GM12873 (cell line): ENCODE measurements around the gene EPGN.

Experiments used
- TF ChIP-seq, protein P1 (sequence below): IDR thresholded peaks from 2 replicates; pipeline ENCODE4 v1.5.1; 2012; ENCODE audit warnings: low read depth, mild to moderate bottlenecking, moderate library complexity, low read length, control low read depth; ENCODE audit not compliant: insufficient read depth; ENCODE audit errors: missing control alignments

Gene EPGN

DNA sequence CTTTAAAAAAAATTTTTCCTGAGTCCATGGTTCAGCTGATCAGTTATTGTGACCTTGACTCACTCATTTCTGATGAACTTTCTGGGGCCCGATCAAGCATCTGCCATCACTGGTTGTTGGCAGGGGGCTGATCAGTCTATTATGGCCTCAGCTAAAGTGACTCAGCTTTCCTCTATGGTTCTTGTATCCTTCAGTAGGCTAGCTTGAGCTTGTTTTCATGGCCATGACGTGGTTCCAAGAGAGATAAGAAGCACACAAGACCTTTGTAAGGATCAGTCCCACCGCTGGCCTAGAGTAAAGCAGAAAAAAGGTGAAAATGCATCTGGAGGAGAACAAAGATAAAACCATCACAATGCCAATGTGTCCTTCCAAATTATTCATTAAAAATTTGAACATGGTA lies 29.8 kb upstream of the EPGN start:
- TF ChIP-seq, protein P1, sequence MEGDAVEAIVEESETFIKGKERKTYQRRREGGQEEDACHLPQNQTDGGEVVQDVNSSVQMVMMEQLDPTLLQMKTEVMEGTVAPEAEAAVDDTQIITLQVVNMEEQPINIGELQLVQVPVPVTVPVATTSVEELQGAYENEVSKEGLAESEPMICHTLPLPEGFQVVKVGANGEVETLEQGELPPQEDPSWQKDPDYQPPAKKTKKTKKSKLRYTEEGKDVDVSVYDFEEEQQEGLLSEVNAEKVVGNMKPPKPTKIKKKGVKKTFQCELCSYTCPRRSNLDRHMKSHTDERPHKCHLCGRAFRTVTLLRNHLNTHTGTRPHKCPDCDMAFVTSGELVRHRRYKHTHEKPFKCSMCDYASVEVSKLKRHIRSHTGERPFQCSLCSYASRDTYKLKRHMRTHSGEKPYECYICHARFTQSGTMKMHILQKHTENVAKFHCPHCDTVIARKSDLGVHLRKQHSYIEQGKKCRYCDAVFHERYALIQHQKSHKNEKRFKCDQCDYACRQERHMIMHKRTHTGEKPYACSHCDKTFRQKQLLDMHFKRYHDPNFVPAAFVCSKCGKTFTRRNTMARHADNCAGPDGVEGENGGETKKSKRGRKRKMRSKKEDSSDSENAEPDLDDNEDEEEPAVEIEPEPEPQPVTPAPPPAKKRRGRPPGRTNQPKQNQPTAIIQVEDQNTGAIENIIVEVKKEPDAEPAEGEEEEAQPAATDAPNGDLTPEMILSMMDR, result no peak

DNA sequence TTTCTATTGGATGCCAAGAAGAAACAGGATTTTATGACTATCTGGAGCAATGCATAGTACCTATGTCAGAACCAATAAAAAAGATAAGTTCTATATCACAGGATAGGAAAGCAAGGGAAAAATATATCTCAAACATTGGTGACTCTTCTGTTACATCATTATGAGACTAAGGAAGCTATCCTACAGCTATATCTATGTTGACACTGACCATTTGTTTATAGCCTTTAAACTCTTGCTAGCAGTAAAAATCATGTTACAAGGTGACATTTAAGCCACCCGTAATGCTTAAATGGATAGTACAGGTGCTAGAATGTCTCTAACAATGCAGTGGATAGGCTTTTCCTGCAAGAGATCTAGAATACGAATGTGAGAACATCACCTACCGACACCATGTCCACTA lies 28.6 kb upstream of the EPGN start:
- TF ChIP-seq, protein P1, result no peak

DNA sequence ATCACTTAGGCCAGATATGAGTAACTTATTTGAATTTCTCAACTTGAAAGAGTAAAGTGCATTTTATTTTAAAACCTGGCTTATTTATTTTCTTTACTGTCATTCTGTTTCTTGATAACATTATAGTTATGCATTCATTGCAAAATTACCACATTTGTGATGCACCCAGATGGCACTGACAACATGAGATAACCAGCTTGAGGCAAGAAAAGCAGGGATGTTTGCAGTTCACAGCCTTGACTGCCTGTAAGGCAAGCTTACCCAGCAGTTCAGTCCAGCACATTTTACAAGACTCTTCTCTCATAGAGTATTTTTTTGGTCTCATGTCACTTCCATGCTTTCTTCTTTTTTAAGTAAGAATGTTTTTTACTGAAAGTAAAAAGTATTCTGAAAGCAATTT lies 25.3 kb upstream of the EPGN start:
- TF ChIP-seq, protein P1, result no peak

DNA sequence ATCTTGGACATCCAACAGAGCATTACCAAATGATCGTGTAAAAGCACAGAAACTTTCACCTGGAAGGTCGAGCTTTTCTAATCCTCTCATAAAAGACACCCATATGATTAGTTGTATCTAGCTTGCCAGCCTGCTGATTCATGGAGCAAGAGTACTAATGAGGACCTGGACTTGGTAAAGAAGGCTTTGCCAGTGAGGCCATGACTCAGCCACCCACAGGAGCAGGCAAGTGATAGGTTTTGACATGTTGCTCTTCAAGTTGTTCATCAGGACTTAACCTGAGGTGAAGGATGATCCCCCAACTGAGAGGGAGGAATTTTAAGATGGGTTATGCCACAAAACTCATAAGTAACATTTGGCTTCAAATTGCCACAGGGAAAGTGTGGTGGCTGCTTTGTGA lies 24.7 kb upstream of the EPGN start:
- TF ChIP-seq, protein P1, result no peak

DNA sequence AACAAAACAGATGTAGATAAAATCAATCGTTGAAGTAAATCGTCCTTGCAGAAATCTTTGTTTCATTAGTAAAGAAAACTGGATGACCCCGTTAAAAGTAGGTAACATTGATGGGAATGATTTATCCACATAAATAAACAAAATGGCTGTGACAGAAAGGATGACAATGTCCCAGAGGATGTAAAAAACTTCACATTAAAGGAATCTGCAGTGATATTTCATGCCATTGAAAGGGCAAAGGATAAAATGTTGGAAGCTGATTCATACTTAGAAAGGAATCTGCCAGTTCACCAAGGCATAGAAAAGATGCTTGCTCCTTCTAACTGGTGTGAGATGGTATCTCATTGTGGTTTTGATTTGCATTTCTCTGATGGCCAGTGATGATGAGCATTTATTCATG lies 24.2 kb upstream of the EPGN start:
- TF ChIP-seq, protein P1, result no peak

DNA sequence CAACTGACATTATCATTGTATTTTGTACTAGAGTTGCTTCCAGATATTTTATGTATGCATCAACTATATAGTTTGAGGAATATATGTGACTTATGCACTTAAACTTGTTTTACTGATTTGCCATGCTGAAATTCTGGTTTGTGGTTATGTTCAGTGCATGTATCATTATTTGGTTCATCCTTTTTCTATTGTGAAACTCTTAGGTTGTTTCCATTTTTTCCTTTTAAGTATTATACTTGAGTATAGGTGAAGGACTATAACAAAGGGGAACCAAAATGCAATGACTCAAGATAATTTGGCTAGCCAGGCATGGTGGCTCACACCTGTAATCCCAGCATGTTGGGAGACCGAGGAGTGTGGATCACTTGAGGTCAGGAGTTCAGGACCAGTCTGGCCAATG lies 21.1 kb upstream of the EPGN start:
- TF ChIP-seq, protein P1, result no peak

DNA sequence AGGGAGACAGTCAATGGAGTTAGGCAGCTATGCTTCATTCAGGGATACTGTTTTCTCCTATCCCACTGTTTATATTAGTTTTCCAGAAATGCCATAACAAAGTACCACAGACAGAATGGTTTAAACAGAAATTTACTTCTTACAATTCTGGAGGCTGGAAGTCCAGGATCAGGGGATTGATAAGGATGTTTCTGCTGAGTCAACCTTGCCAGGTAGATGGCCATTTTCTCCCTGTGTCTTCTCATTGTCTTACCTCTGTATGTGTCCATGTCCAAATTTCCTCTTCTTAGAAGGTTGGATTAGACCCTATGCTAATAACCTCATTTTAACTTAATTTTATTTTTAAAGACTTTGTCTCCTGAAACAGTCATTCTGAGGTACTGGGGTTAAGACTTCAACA lies 20.5 kb upstream of the EPGN start:
- TF ChIP-seq, protein P1, result no peak

DNA sequence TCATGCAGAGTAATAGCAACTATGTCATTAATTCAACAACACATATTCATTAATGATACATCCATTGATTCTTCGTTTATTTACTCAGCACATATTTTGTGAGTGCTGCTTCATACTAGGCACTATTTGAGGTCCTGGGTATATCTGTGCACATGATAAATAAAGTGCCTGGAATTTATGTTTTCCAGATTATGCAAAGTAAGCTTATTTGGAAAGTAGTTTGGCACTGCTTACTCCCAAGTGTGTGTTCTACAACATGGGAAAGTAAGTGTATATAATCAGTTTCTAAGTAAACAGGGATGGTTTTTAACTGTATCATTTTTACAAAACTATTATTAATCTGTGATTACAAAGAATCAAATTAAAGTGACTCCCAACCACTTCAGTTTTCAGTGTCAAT lies 16.8 kb upstream of the EPGN start:
- TF ChIP-seq, protein P1, result no peak
